NCI-H774 (cell line): Measurements from ENCODE around the gene NRIP3.

ENCODE experiments used
- DNase-seq: peaks from one replicate; lab custom pipeline; 2025; lab: John Stamatoyannopoulos, UW

The NRIP3 gene

DNA sequence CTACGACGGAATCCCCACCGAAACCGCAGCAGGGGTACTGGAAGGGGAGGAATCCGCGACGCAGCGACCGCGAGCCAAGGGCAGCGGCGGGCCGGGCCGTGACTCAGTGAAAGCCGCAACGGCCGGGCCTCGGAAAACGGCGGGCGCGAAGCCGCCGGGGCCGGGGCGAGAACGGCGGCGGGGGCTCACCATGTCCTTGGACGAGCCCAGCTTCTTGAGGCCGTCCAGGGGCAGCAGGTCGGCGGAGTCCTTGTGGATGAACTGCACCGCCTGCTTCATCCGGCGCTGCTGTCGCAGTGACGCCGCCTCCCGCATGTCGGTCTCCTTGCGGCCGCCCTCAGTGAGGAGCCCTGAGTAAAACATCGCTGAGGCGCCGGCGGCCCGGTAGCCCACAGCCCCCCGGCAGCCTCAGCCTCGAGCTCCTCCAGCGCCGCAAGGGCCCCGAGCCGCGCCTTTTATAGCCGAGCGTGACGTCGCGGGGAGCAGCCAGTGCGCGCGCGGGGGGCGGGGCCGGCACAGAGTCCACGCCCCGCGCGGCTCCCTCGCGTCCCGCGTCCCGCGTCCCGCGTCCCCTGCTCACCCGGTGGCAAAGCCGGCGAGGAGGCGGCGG lies at the start of gene NRIP3:
NRIP3 (minus strand) TSS at position 429 of the 610 bp plus-strand sequence; CDS start at position 363, 66 bp downstream.
- DNase-seq, result no peak

DNA sequence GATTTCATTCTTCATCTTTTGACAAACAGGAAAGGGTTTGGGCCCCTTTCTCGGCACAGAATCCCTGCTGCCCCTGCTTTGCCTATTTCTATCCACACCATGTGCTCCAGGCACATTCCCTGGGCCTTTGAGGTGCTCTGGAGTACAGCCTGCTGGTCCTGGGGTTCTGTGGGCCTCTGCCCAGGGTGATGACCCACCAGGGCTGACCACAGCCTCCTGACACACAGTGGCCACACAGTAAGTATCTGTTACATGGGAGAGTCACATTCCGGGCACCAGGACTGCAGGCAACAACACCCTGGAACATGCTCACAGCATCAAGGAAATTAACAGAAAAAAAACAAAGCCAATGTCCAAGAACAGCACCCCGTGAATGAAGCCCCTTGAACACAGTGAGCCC lies 48.5 kb upstream of the NRIP3 start:
- DNase-seq, result no peak

DNA sequence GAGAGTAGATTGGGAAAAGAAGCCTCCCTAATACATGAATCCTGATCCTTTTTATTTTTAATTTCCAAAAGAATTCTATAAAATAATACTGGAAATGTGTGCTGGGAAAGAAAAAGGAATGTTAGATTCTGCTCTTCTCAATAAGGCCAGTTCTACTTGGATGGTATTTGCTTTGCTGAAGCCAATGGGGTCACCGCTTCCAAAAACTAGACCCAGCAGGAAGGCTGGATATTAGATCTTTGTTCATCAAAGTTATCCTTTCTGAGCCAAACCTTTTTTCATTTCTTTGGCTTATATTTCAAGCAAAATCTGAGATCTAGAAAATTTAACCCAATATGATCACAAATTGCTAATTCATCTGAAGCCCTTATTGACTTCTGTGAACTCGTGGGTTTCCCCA lies 46.2 kb upstream of the NRIP3 start:
- DNase-seq, result no peak

DNA sequence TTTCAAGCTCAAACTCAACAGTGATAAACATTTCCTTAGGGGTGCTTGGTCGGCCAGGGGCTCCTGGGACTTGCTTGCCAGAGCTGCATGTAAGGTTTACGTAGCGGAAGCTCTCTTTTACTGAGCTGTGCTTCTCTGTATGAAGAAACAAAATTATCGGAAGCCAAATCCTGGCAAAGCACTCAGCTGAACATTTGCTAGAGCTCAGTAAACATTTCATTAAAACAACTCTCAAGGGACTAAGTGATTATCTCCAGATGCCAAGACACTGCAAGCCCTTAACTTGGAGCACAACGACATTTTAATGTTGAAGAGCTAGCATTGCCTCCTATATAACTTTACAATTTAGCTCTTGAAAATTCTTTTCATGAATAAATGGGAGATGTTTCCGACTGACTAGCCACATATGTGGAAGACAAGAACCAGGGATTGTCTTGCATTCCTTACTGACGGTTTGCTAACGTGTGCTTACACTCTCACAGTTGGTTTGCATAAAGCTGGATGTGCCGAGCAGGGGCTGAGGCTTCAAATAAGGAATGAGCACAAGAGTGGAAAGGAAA lies 44.2 kb upstream of the NRIP3 start:
- no peak for DNase-seq

DNA sequence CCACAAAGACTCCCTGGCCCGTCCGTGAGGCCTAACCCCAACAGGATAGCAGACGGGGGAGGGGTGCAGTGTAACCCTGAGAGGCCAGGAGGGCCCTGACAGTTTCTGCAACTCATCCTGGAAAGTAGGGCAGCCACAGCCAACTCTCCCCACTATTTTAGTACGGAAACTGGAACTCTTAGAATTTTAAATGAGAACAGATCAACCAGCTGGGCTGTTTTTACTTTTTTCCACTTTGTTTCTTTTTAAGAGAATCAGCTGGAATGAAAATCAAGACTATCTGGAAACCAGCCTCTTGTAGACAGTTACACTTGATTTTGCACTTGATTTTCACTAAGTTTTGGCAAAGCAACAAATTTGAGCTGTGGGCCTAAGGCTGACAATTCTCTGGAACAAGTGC lies 42.7 kb upstream of the NRIP3 start:
- no peak for DNase-seq

DNA sequence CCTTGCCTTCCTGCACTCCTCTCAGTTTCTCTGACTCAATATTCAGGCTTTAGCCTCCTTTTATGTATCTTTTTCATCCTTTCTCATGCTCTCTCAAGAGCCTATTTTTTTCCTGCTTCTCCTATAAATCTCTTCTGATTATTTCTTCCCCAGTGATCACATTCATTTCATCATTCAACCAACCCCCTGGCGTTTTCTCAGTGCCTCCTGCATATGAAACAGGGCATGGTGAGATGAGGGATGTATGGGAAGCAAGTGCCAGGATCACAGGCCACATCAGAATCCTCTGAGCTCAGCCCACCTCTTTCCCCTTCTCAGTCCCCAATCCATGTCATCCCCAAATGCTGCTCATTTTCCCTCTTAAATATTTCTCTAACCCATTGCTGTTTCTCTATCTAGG lies 38.7 kb upstream of the NRIP3 start:
- no peak for DNase-seq

DNA sequence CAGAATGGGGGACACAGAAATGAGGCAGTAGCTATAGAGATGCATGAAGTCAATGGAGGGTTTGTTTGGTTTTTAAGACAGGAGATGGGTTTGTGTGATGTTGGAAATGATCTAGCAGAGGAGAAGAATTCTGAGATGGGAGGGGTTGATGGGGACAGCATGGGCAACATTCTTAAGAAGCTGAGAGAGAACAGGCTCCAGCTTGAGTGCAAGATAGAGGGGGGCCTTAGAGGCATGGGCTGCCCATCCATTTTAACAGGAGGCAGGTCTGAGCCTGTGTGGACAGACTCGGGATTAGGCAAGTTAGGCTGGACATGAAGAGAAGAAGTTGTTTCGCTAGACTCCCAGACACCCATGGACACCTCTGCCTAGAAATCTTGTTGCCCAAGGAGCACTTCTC lies 37.9 kb upstream of the NRIP3 start:
- DNase-seq, result no peak

DNA sequence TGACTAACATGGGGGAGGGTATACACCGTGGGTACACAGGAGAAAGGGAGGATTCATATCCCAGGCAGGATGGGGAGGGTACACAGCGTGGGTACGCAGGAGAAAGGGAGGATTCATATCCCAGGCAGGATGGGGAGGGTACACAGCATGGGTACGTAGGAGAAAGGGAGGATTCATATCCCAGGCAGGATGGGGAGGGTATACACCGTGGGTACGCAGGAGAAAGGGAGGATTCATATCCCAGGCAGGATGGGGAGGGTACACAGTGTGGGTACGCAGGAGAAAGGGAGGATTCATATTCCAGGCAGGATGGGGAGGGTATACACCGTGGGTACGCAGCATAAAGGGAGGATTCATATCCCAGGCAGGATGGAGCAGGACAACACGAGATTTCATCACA lies 36.6 kb upstream of the NRIP3 start:
- no peak for DNase-seq

DNA sequence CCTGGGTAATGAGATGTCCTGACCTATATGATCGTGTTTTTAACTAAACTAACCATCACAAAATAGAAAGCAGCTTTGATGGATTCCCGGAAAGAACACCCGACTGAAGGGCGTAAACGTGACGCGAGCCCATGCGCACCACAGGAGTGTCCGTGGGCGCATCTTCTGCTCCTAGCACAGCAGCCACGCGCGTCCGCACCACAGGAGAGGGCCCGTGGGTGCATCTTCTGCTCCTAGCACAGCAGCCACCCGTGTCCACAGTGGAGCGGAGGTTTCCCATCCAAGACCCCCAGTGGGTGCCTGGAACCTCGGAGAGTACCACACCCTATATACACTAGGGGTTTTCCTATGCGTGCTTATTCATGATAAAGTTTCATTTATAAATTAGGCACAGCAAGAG lies 36.1 kb upstream of the NRIP3 start:
- no peak for DNase-seq

DNA sequence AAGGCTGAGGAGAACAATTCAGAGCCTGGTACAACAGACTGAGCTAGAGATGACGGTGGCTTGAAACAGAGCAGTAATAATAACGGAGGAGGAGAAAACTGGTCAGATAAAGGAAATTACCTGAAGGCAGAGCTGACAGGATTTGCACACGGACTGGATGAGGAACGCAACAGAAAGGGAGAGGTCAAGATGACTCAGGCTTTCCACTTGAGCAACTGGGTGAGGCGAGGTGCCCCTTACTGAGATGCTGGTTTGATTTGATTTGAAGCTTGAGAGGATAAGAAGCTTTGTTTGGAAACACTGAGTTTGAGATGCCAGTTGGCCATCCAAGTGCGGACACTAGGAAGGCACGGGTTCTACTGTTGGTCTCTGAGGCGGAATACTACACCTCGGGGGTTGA lies 35.4 kb upstream of the NRIP3 start:
- DNase-seq, result no peak

DNA sequence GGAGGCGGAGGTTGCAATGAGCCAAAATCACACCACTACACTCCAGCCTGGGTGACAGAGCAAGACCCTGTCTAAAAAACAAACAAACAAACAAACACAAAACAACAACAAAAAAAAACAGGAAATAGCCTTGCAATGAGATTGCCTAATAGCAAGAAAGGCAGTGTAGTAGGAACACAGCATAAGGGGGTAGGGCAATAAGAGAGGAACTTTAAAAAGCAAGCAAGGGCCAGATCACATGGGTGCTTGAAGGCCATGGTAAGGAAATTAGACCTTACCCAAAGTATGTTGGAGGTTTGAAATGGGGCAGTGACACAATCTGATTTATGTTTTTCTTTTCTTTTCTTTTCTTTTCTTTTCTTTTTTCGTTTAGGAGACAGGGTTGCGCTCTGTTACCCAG lies 34.7 kb upstream of the NRIP3 start:
- no peak for DNase-seq

DNA sequence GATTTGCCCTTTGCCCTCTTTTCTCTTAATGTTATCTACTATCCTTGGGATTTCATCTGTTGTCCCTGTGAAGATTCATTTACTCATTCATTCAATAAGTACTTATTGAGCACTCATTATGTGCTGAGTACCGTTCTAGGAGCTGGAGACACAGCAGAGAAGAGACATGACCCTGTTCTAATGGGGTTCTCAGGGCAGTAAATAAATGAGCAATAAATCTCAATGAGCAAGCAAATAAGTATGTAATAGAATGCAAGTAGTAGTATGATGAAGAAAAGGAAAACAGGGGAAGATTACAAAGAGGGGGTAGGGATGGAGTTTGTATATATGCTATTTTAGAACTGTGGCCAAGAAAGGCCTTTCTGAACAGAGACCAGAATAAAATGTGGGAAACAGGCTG lies 34.2 kb upstream of the NRIP3 start:
- DNase-seq, result no peak

DNA sequence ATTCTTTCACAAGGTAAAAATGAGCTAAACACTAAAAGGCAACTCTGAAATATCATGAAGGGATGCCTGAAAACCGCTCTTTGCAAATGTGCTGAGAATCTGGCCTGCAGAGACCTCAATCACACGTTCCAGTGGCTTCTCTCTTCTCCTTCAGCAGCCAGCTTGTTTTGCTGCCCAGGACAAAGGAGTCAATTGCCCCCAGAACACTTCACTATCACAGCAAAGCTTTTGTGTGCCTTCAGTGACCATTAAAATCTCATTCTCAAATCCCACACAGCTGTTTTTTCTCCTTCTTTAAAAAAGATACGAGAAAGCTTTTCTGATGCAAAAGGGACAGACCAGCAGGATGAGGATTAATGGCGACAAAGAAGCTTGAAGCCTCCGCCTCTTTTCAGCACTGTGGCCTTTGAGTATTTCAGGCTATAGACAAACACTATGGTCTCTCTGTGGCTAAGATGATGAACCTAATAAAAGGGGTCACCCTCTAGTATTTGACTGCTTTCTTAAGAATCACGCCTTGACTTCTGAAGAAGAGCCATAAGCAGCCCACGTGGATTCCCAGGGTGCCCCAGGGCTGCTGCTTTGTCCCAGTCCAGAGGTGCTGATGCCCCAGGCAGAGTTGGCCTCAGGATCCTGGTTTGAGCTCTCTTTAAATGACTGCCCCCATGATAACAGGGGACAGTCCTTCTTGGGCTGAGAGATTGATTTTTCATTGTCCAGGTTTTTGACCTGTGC lies 33.4 kb upstream of the NRIP3 start:
- no peak for DNase-seq

DNA sequence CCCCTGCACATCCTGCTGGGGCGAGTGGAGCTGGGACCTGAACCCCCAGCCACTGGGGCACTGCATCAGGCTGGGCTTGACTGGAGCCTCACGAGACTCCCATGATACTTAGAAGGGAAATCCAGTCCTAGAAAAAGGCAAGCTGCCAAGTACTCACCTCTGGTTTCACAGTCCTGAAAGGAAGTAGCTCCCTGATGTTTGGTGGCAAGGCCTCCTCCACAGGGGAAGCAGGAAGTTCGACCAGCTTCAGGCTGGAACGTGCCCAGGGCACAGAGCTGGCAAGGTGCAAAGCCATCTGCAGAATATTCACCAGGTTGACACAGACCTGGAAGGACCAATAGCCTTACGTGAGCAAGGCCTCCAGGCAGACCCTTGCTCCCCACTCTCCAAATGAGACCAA lies 26.8 kb upstream of the NRIP3 start:
- DNase-seq, result no peak

DNA sequence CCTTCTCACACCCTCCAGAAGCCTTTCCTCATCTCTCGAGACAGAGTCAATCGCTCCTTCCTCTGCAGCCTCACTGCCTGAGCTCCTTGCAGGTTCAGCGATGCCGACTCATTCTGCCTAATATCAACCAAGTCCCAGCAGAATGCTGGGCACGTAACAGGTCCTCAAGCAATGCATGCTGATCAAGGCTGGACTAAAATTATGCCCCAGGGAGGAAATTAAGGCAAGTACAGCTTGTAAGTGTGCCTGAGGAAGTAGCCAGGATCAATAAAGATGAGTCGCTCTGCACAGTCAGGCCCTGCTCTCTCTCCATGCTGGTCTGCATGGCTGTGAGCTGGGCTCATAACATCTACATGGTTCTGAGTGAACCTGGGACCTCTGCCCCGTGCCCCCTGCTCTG lies 25.6 kb upstream of the NRIP3 start:
- no peak for DNase-seq

DNA sequence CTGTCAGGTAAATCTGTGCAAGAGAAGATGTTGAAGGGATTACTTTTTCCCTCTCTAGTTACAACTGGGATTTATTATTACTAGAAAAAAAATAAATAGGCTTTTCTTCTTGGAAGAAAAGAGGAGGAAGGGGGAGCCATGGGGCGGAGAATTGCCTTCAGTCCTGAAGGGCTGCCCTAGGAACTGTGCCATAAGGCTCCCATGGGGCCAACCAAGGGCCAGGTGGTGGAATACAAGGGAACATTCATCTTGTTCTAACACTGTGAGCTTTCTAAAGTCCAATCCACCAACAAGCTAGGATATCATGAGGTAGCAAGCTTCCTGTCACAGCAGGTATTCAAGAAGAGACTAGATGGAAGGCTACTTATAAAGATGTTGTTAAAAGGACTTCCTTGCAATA lies 24.8 kb upstream of the NRIP3 start:
- no peak for DNase-seq

DNA sequence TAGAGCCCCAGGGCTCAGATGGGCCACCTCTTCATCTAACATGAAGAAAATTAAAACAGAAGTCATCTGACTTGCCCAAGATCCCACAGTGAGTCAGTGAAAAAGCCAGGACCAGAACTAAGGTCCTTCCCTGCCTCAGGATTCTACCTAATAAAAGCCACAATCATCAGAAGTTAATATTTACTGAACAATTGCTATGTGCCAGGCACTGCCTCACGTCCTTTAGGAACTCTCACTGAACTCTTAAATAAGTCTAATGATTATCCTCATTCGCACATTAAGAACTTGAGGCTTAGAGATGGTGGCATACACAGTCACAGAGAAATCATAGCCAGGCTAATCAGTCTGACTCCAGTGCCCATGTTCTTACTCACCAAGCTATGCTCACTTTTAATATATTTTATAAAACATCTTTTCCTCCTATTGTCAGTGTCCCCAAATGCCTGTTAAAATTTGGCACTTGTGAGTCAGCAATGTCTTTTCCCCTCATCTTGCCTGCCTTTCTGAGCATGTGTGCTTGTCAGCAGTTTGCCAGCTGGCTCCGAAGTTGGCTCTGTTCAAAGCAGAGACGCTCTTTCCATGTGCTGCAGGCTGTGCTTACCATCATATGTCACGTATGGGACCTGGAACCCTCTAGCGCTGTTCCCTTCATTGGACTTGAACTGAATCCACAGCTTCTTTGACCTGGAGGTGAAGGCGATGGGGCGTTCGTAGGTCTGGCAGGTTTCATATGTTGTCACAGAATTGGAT lies 21.5 kb upstream of the NRIP3 start:
- no peak for DNase-seq

DNA sequence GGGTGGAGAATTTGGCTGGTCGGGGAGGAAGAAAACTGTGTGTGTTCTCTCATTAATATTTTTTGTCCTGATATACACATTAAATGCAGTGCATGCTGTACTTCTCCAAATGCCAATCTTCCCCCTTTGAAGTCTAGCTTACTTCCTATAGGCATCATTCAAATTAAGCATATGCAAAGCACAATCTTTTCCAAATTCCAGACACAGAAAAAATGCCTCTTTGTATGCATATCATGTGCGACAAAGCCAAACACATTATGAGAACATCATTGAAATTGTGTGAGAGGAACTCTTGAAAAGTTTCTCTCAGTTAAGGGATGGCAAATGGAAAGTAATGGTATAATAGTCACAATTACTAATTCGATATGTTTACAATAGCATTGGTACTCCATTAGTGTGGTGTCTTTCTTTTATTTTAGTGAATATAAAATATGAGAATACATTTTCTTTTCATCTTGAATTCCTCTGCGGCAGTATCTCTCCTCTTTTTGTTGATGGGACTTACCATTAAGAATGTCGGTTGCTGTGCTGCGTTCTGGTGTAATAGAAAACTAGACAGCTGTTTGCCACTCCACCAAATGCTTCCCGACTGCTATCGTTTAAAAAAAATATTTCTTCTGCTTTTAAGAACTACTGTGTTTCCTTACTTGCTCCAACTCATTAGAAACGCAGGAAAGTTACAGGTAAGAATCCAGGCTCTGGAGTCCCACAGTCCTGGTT lies 19.3 kb upstream of the NRIP3 start:
- DNase-seq, result no peak

DNA sequence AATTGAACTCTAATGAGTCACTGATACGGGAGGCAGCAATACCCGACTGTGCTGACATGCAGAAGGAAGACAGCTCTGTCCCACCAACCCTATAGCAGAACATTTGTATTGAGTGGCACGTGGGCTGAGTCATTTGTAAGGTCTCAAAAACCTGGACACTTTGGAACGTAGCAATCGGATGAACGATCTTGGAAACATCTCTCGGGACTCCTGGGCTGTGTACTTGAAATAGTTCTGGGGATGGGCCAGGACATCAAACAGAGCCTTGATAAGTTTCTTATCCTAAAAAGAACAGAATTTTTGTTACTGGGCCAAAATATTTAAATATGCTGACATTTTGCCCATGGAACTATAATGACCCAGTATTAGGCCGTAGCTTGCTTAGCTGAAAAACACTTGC lies 17.1 kb upstream of the NRIP3 start:
- no peak for DNase-seq

DNA sequence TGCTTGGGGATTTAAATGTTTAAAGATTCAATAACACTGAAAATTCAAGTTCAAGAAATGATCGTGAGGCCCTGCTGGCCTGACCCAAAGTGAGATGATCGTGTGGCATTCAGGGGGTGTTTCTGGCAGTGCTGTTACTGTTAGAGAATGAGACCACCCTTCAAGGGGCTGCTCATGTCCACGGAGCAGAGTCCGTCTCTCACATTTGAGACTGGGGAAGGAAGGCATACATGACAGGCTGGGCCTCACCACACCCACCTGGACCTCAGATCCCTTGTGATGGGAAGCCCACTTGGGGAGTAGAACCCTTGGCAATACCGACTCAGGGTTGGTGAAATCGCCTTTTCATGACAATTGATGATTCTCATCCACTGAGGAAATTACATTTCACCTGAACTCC lies 16.1 kb upstream of the NRIP3 start:
- no peak for DNase-seq

DNA sequence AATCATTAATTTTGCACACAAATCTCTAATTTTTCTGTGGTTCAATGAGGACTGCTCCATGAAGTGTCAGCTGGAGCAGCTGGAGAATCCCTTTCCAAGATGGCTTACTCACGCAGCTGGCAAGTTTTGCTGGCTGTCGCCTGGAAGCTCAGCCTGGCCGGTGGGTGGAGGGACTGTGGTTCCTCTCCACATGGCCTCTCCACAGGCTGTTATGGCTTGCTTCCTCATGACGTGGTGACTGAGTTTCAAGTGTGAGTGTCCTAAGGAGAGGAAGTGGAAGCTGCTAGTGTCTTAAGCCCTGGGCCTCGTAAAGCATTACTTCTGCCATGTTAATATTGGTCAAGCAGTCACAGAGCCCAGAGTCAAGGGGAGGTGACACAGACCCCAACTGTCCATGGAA lies 14.0 kb upstream of the NRIP3 start:
- no peak for DNase-seq

DNA sequence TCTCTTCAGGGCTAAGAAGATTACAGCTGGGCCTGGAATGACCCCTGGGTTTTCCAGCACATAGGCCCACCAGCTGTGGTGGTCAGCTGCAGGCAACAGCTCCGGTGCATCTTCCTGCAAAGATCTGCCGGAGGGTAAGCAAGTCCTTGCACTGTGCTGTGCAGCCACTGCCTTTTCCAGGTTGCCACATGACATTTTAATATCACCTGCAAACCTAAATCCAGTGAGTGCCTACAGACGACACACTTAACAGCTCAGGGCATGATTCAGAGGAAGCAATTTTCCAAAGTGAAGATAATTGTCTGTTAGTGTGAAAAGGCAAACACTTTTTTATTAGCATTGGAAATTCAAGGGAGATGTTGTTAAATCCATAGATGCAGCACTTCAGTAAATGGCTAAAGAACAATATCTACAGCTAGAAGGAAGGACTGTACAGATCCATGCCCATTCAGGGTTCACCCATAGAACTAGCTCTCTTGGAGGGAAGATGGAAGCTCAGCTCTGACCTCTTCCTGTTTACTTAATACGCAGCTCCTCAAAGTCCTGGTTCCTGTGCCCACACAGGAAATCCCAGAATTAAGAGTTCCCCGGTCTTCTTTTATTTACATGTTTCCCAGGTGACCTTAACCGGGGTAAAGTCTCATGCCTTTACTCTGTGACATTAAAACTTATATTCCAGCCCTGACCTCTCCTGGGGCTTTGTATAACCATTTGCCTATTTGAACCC lies 13.3 kb upstream of the NRIP3 start:
- no peak for DNase-seq
